DOHH2 (cell line): ENCODE results near the gene MOV10L1.

Source experiments
- H3F3A ChIP-seq: fragments of 200-600 bp; sonication (generic), shearing (Covaris generic); 2 replicates; pipeline ENCODE4 v1.6.0; 2016; ENCODE audit warnings: antibody characterized with exemption, mild to moderate bottlenecking; ENCODE audit not compliant: control insufficient read depth, insufficient read depth
- H3K27ac ChIP-seq: fragments of 200-600 bp; sonication (generic); 2 replicates; pipeline ENCODE4 v1.5.1; 2014; ENCODE audit warnings: low read depth, mild to moderate bottlenecking, low read length, moderate library complexity
- H3K27me3 ChIP-seq: fragments of 200-600 bp; sonication (generic); 2 replicates; pipeline ENCODE4 v1.6.1; 2014; ENCODE audit warnings: mild to moderate bottlenecking, low read length, mixed read lengths; ENCODE audit not compliant: control insufficient read depth
- H3K36me3 ChIP-seq: fragments of 200-600 bp; sonication (generic); 2 replicates; pipeline ENCODE4 v1.6.1; 2014; ENCODE audit warnings: mild to moderate bottlenecking, low read length, moderate library complexity, mixed read lengths; ENCODE audit not compliant: control insufficient read depth
- H3K4me1 ChIP-seq: fragments of 200-600 bp; sonication (generic); 2 replicates; pipeline ENCODE4 v1.6.1; 2014; ENCODE audit warnings: mild to moderate bottlenecking, low read length, mixed read lengths; ENCODE audit not compliant: control insufficient read depth
- H3K4me2 ChIP-seq: fragments of 200-600 bp; sonication (generic); 2 replicates; pipeline ENCODE4 v1.6.0; 2014; ENCODE audit warnings: mild to moderate bottlenecking, low read length, moderate library complexity
- H3K4me3 ChIP-seq: fragments of 200-600 bp; sonication (generic); 2 replicates; pipeline ENCODE4 v1.5.1; 2014; ENCODE audit warnings: mild to moderate bottlenecking, low read length, mixed read lengths
- H3K79me2 ChIP-seq: fragments of 200-600 bp; sonication (generic); 2 replicates; pipeline ENCODE4 v1.6.1; 2014; ENCODE audit warnings: mild to moderate bottlenecking, low read length, mixed read lengths; ENCODE audit not compliant: control insufficient read depth
- H3K9me2 ChIP-seq: fragments of 200-600 bp; sonication (generic); replicated peaks from 2 replicates; pipeline ENCODE4 v1.6.1; 2014; ENCODE audit warnings: mild to moderate bottlenecking, low read length, mixed read lengths; ENCODE audit not compliant: control insufficient read depth
- H3K9me3 ChIP-seq: fragments of 200-600 bp; sonication (generic); 2 replicates; pipeline ENCODE4 v1.6.1; 2014; ENCODE audit warnings: antibody characterized with exemption, low read length, mixed read lengths; ENCODE audit not compliant: control insufficient read depth, insufficient read depth
- H4K20me1 ChIP-seq: fragments of 200-600 bp; sonication (generic); 2 replicates; pipeline ENCODE4 v1.6.0; 2014; ENCODE audit warnings: low read depth, mild to moderate bottlenecking, antibody characterized with exemption, low read length, moderate library complexity; ENCODE audit not compliant: control insufficient read depth, insufficient read depth
- CTCF ChIP-seq: fragments of 200-600 bp; sonication (generic); IDR thresholded peaks from one replicate; pipeline ENCODE4 v1.5.1; 2014; ENCODE audit warnings: antibody characterized with exemption, mild to moderate bottlenecking, low read depth, low read length; ENCODE audit not compliant: poor library complexity, severe bottlenecking
- EZH2phosphoT487 ChIP-seq: fragments of 200-600 bp; sonication (generic); IDR thresholded peaks from 2 replicates; pipeline ENCODE4 v1.6.1; 2017; ENCODE audit warnings: borderline replicate concordance, mild to moderate bottlenecking, antibody characterized with exemption, low read length, moderate library complexity, mixed read lengths

Gene MOV10L1

GRCh38 chr22:50089682-50090411 lies at the start of gene MOV10L1:
MOV10L1 (plus strand) TSS chr22:50090006; CDS start chr22:50090089, 83 bp downstream.
- Histone ChIP-seq H3K27ac (no peak within 1 kb of the TSS), H3K27me3 (peaks cover 3% of the 10 kb centered on the region), H3K9me3 (peaks cover 12% of the 10 kb centered on the region), H3K4me2 (no peak within 1 kb of the TSS), H3F3A (no peaks in the 10 kb centered on the region), H3K36me3 (no peaks in the 10 kb centered on the region), H3K4me1 (no peaks in the 10 kb centered on the region), H4K20me1 (no peaks in the 10 kb centered on the region), H3K4me3 (no peak within 1 kb of the TSS), H3K9me2 (no peaks in the 10 kb centered on the region), H3K79me2 (no peaks in the 10 kb centered on the region)
- TF ChIP-seq CTCF, result no peak
- no peak for TF ChIP-seq EZH2phosphoT487

DNA sequence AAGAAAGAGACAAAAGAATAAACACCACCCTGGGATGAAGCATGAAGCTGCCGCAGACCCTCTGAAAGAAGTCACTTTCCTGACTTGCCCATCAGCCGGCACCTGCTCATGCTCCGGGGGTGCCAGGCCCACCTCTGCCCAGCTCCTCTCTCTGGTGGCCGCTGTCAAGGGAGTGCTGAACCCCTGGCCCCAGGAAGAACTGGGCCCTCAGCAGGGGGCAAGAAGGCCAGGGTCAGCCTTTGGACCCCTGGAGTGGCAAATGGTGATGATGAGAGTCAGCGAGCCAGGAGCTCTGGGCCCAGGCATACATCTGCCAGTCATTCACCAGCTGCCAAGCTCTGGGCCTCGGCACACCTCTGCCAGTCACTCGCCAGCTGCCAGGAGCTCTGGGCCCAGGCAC lies 49.1 kb upstream of the MOV10L1 start:
- H3K27me3 ChIP-seq, result peaks cover 2% of the 10 kb centered on the region; the same call in 1 of the 2 replicates
- no peaks in the 10 kb centered on the region for H3K4me1 ChIP-seq

GRCh38 chr22:50041361-50042065 lies 48.3 kb upstream of the MOV10L1 start:
- no peaks in the 10 kb centered on the region for H3K4me1 ChIP-seq
- no peak overlapping the region for H3K4me3 ChIP-seq
- H3K9me3 ChIP-seq, result peaks cover 16% of the 10 kb centered on the region
- TF ChIP-seq EZH2phosphoT487 (no peak), CTCF (no peak)
- peaks cover 2% of the 10 kb centered on the region; the same call in 1 of the 2 replicates for H3K27me3 ChIP-seq
- no peak overlapping the region for H3K4me2 ChIP-seq
- no peaks in the 10 kb centered on the region for H3K79me2 ChIP-seq
- 0 out of 2 replicates have a peak, but pooled peaks cover 2% of the 10 kb centered on the region for H3F3A ChIP-seq
- H4K20me1 ChIP-seq, result no peaks in the 10 kb centered on the region
- no peaks in the 10 kb centered on the region for H3K36me3 ChIP-seq
- H3K9me2 ChIP-seq, result no peaks in the 10 kb centered on the region
- no peak overlapping the region for H3K27ac ChIP-seq

More for the DNA sequence above, 49.1 kb upstream of the MOV10L1 start:
- H3F3A ChIP-seq, result 0 out of 2 replicates have a peak, but pooled peaks cover 2% of the 10 kb centered on the region
- H3K36me3 ChIP-seq, result no peaks in the 10 kb centered on the region
- H3K4me2 ChIP-seq, result no peak overlapping the region
- no peak overlapping the region for H3K4me3 ChIP-seq
- H3K9me3 ChIP-seq, result peaks cover 16% of the 10 kb centered on the region
- H3K79me2 ChIP-seq, result no peaks in the 10 kb centered on the region
- no peak overlapping the region for H3K27ac ChIP-seq
- TF ChIP-seq EZH2phosphoT487 (no peak), CTCF (no peak)
- H4K20me1 ChIP-seq, result no peaks in the 10 kb centered on the region
- H3K9me2 ChIP-seq, result no peaks in the 10 kb centered on the region
